ENCODE results near the gene RAB3GAP1. TPM values are rescaled to one million over a fixed set of nuclear protein-coding genes. Genes with fewer than 3 reads are reported as not detected.
"Not testable (repeated sequence)": the region's sequence is repeated elsewhere in the genome, so short reads cannot be mapped to it uniquely, and the experiment has no call there.

RAB3GAP1 gene
- polyA plus RNA-seq, 2 donors = 13.9 to 20.2 TPM

DNA sequence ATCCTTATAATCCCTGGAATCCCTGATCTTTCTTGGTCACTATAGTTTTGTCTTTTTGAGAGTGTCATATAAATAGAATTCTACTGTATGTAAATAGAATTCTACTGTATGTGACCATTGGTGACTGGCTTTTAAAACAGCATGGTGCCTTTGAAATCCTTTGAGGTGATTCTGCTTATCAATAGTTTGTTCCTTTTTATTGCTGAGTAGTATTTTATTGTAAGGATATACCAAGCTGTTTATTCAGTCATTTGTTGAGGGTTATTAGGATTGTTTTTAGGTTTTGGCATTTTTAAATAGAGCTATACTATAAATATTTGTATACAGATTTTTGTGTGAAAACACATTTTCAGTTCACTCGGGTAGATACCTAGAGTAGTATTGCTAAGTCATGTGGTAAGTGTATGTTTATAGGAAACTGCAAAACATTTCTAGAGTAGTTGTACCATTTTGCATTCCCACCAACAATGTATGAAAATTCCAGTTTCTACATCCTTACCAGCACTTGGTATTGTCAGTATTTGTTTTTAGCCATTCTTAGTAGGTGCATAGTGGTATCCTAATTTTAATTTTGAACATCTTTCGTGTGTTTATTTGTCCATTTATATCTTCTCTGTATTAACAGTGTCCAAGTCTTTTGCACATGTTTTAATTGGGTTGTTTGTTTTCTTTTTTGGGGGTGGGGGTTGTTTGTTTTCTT is 45.6 kb downstream of the RAB3GAP1 start:
- Histone ChIP-seq H3K27me3 (ENCODE audit: control insufficient read depth in 1 of 2, insufficient read depth in 2 of 2, low read length in 2 of 2) (no peaks in the 10 kb centered on the region), H3K4me3 (ENCODE audit: low read depth in 1 of 2, low read length in 2 of 2) (no peak overlapping the region), H3K36me3 (ENCODE audit: control insufficient read depth in 2 of 2, insufficient read depth in 2 of 2, low read length in 1 of 2) (peaks cover 0 to 4% of the 10 kb centered on the region in 2 donors), H3K4me1 (ENCODE audit: control insufficient read depth in 2 of 2, insufficient read depth in 2 of 2, low read length in 1 of 2) (no peaks in the 10 kb centered on the region), H3K9me3 (ENCODE audit: control insufficient read depth in 2 of 2, insufficient read depth in 1 of 2, low read depth in 1 of 2, low read length in 1 of 2) (no peaks in the 10 kb centered on the region), H3K27ac (ENCODE audit: low read depth in 2 of 2, low read length in 1 of 2) (no peak overlapping the region)
- 93% methylated on average over 2 of the region's 2 CpGs for WGBS, 2 donors

DNA sequence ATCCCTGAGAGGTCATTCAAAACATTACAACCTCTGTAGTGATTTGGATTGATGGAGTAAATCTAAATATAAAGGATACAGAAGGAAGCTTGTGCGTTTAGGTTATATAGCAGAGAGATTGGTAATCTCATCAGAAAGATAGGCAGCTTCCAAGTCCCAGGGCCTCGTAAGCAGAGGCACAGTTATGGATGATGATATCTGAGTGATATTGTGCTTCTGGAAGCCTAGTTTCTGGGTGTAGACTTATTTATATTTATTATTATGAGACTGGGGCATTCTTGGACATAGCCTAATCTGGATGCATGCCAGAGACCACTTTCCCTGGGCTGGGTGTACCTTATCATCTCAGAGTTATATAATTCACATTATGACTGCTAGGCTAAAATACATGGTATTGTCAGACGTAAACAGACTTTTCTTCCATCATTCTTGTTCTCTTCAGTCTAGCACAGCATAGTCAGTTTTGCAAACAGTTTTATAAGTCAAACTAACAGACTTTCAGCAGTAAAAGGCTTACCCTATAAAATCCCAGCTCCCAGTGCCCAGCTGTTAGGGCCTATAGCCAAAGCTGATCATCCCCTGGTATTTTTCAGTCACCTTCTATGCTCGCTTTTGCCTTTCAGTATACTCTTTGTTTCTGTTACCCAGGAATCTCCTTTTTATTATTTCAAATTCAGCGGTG is 47.9 kb downstream of the RAB3GAP1 start:
- no peaks in the 10 kb centered on the region for H3K36me3 ChIP-seq (ENCODE audit: control insufficient read depth in 2 of 2, insufficient read depth in 2 of 2, low read length in 1 of 2)
- H3K4me3 ChIP-seq (ENCODE audit: low read depth in 1 of 2, low read length in 2 of 2) = no peak overlapping the region
- H3K9me3 ChIP-seq (ENCODE audit: control insufficient read depth in 2 of 2, insufficient read depth in 1 of 2, low read depth in 1 of 2, low read length in 1 of 2) = no peaks in the 10 kb centered on the region
- H3K4me1 ChIP-seq (ENCODE audit: control insufficient read depth in 2 of 2, insufficient read depth in 2 of 2, low read length in 1 of 2) = no peaks in the 10 kb centered on the region
- no peaks in the 10 kb centered on the region for H3K27me3 ChIP-seq (ENCODE audit: control insufficient read depth in 1 of 2, insufficient read depth in 2 of 2, low read length in 2 of 2)
- 83 to 86% methylated on average over 5 of the region's 5 CpGs for WGBS, 2 donors
- H3K27ac ChIP-seq (ENCODE audit: low read depth in 2 of 2, low read length in 1 of 2) = no peak overlapping the region

DNA sequence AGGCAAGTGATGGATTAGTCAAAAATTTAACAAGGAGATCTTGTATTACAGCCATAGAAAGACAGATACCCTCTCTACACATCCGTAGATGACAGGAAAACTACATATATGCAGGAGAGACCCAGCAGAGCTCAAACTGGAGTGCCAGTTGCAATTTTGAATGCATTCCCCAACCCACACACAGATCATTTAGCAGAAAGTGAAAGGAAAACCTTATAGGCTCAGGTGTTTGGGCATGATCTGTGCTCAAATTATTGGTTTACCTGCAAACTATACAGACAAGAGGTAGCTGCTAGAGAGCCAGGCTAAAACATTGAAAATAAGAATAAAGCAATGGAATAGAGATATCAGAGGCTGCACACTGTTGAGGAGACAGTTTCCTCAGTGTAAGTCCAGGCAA is 51.8 kb downstream of the RAB3GAP1 start:
- Histone ChIP-seq H3K9me3 (ENCODE audit: control insufficient read depth in 2 of 2, insufficient read depth in 1 of 2, low read depth in 1 of 2, low read length in 1 of 2) (no peaks in the 10 kb centered on the region), H3K27me3 (ENCODE audit: control insufficient read depth in 1 of 2, insufficient read depth in 2 of 2, low read length in 2 of 2) (no peaks in the 10 kb centered on the region), H3K4me1 (ENCODE audit: control insufficient read depth in 2 of 2, insufficient read depth in 2 of 2, low read length in 1 of 2) (no peaks in the 10 kb centered on the region), H3K36me3 (ENCODE audit: control insufficient read depth in 2 of 2, insufficient read depth in 2 of 2, low read length in 1 of 2) (no peaks in the 10 kb centered on the region), H3K27ac (ENCODE audit: low read depth in 2 of 2, low read length in 1 of 2) (no peak overlapping the region), H3K4me3 (ENCODE audit: low read depth in 1 of 2, low read length in 2 of 2) (no peak overlapping the region)
- 96% methylated on average over 1 of the region's 1 CpG for WGBS, 2 donors

DNA sequence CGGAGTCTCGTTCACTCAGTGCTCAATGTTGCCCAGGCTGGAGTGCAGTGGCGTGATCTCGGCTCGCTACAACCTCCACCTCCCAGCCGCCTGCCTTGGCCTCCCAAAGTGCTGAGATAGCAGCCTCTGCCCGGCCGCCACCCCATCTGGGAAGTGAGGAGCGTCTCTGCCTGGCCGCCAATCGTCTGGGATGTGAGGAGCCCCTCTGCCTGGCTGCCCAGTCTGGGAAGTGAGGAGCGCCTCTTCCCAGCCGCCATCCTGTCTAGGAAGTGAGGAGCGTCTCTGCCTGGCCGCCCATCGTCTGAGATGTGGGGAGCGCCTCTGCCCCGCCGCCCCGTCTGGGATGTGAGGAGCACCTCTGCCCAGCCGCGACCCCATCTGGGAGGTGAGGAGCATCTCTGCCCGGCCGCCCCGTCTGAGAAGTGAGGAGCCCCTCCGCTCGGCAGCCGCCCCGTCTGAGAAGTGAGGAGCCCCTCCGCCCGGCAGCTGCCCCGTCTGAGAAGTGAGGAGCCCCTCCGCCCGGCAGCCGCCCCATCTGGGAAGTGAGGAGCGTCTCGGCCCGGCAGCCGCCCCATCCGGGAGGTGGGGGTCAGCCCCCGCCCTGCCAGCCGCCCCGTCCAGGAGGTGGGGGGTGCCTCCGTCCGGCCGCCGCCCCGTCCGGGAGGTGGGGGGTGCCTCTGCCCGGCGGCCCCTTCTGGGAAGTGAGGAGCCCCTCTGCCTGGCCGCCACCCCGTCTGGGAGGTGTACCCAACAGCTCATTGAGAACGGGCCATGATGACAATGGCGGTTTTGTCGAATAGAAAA is 53.6 kb downstream of the RAB3GAP1 start:
- H3K27ac ChIP-seq (ENCODE audit: low read depth in 2 of 2, low read length in 1 of 2); H3K36me3 ChIP-seq (ENCODE audit: control insufficient read depth in 2 of 2, insufficient read depth in 2 of 2, low read length in 1 of 2): not testable (repeated sequence)
- 98% methylated on average over 35 to 56 of the region's 56 CpGs for WGBS, 2 donors

DNA sequence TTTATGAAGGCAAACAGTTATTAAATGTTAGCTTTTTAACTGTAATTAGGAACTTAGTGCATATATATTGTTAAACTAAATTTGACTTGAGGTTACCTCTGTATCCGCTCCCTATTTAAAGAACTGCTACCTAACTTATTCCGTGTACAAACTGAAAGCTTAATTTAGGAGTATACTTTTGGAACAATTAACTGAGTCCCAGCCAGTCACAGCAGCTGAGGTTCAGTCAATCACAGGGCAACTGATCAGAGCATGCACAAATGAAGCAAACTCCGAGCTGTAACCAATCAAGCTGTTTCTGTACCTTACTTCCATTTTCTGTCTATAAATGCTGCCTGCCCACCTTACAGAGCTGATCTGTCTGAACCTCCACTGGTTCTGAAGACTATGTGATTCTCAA is 61.2 kb downstream of the RAB3GAP1 start:
- Histone ChIP-seq H3K27me3 (ENCODE audit: control insufficient read depth in 1 of 2, insufficient read depth in 2 of 2, low read length in 2 of 2) (no peaks in the 10 kb centered on the region), H3K36me3 (ENCODE audit: control insufficient read depth in 2 of 2, insufficient read depth in 2 of 2, low read length in 1 of 2) (peaks cover 0 to 3% of the 10 kb centered on the region in 2 donors), H3K4me1 (ENCODE audit: control insufficient read depth in 2 of 2, insufficient read depth in 2 of 2, low read length in 1 of 2) (no peaks in the 10 kb centered on the region), H3K4me3 (ENCODE audit: low read depth in 1 of 2, low read length in 2 of 2) (no peak overlapping the region), H3K27ac (ENCODE audit: low read depth in 2 of 2, low read length in 1 of 2) (no peak overlapping the region), H3K9me3 (ENCODE audit: control insufficient read depth in 2 of 2, insufficient read depth in 1 of 2, low read depth in 1 of 2, low read length in 1 of 2) (no peaks in the 10 kb centered on the region)
- 96 to 97% methylated on average over 3 of the region's 3 CpGs for WGBS, 2 donors

More for the DNA sequence above, 53.6 kb downstream of the RAB3GAP1 start:
- not testable (repeated sequence) for H3K9me3 ChIP-seq (ENCODE audit: control insufficient read depth in 2 of 2, insufficient read depth in 1 of 2, low read depth in 1 of 2, low read length in 1 of 2); H3K4me3 ChIP-seq (ENCODE audit: low read depth in 1 of 2, low read length in 2 of 2); H3K27me3 ChIP-seq (ENCODE audit: control insufficient read depth in 1 of 2, insufficient read depth in 2 of 2, low read length in 2 of 2); H3K4me1 ChIP-seq (ENCODE audit: control insufficient read depth in 2 of 2, insufficient read depth in 2 of 2, low read length in 1 of 2)

DNA sequence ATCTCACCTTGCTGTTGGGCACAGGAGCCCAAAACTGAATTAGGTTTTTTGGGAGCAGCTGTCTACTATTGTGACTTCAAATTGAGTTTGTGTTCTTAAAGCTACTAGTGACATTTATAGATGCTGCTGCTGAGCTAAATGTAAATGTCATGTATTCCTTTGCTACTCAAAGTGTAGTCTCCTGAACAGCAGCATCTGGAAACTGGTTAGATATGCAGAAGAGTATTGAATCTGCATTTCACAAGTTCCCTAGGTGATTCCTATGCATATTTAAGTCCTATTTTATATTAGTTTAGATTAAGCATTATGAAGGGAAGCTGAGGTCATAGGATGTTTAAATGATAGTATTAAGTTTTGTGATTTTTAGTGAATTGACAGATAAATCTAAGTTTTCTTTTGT is 67.5 kb downstream of the RAB3GAP1 start:
- Histone ChIP-seq H3K36me3 (ENCODE audit: control insufficient read depth in 2 of 2, insufficient read depth in 2 of 2, low read length in 1 of 2) (peaks cover 0 to 9% of the 10 kb centered on the region in 2 donors), H3K4me3 (ENCODE audit: low read depth in 1 of 2, low read length in 2 of 2) (no peak overlapping the region), H3K4me1 (ENCODE audit: control insufficient read depth in 2 of 2, insufficient read depth in 2 of 2, low read length in 1 of 2) (no peaks in the 10 kb centered on the region), H3K9me3 (ENCODE audit: control insufficient read depth in 2 of 2, insufficient read depth in 1 of 2, low read depth in 1 of 2, low read length in 1 of 2) (no peaks in the 10 kb centered on the region), H3K27me3 (ENCODE audit: control insufficient read depth in 1 of 2, insufficient read depth in 2 of 2, low read length in 2 of 2) (no peaks in the 10 kb centered on the region), H3K27ac (ENCODE audit: low read depth in 2 of 2, low read length in 1 of 2) (no peak overlapping the region)

DNA sequence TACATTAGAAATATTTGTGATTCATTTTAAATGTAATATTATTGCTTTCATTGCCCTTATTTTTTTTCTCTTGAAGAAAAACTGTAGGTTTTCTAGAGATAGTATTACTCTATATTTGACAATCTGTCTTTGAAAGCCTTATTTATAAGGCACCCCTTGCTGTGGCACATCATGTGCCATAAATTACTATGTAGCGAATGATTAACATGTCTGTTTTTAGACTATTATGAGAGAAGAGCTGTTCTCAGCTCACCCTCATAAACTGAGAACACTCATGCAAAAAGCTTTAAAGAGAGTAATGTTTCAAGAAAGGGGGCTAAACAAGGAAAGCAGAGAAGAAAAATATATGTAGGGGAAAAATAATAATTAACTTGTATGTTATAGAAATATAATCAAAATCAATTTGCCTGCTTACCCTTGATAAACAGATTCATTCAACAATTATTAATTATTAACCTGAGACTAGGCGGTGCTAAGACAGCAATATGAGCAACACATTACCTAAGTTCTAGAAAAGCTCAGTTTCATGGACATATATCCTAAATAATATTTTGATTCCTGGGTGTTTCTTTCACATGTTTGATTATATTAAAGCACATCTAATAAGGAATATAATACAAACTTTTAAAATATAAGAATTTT is 69.0 kb downstream of the RAB3GAP1 start:
- Histone ChIP-seq H3K4me1 (ENCODE audit: control insufficient read depth in 2 of 2, insufficient read depth in 2 of 2, low read length in 1 of 2) (no peaks in the 10 kb centered on the region), H3K4me3 (ENCODE audit: low read depth in 1 of 2, low read length in 2 of 2) (no peak overlapping the region), H3K36me3 (ENCODE audit: control insufficient read depth in 2 of 2, insufficient read depth in 2 of 2, low read length in 1 of 2) (peaks cover 0 to 9% of the 10 kb centered on the region in 2 donors), H3K9me3 (ENCODE audit: control insufficient read depth in 2 of 2, insufficient read depth in 1 of 2, low read depth in 1 of 2, low read length in 1 of 2) (no peaks in the 10 kb centered on the region), H3K27me3 (ENCODE audit: control insufficient read depth in 1 of 2, insufficient read depth in 2 of 2, low read length in 2 of 2) (no peaks in the 10 kb centered on the region), H3K27ac (ENCODE audit: low read depth in 2 of 2, low read length in 1 of 2) (no peak overlapping the region)
- 74 to 96% methylated on average over 2 of the region's 2 CpGs for WGBS, 2 donors

DNA sequence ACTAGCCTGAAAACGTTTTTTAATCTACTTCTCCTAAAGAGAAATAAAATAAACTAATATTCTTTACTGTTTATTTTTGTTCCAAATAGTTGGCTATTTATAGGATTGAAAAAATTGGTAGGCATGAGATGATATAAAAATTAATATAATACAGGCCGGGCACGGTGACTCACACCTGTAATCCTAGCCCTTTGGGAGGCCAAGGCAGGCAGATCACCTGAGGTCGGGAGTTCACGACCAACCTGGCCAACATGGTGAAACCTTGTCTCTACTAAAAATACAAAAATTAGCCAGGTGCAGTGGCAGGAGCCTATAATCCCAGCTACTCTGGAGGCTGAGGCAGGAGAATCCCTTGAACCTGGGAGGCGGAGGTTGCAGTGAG is 69.6 kb downstream of the RAB3GAP1 start:
- H3K27ac ChIP-seq (ENCODE audit: low read depth in 2 of 2, low read length in 1 of 2); H3K4me1 ChIP-seq (ENCODE audit: control insufficient read depth in 2 of 2, insufficient read depth in 2 of 2, low read length in 1 of 2); H3K36me3 ChIP-seq (ENCODE audit: control insufficient read depth in 2 of 2, insufficient read depth in 2 of 2, low read length in 1 of 2); H3K9me3 ChIP-seq (ENCODE audit: control insufficient read depth in 2 of 2, insufficient read depth in 1 of 2, low read depth in 1 of 2, low read length in 1 of 2); H3K27me3 ChIP-seq (ENCODE audit: control insufficient read depth in 1 of 2, insufficient read depth in 2 of 2, low read length in 2 of 2); H3K4me3 ChIP-seq (ENCODE audit: low read depth in 1 of 2, low read length in 2 of 2): not testable (repeated sequence)
- WGBS, 2 donors = 86 to 87% methylated on average over 6 of the region's 6 CpGs

Measured in esophagus (tissue), 2 donors.